NCI-H460 (cell line): ENCODE data around the gene OR2L2. TPM values are rescaled to one million over a fixed set of nuclear protein-coding genes. Genes with fewer than 3 reads are reported as not detected.
"Not testable (repeated sequence)": the region's sequence is repeated elsewhere in the genome, so short reads cannot be mapped to it uniquely, and the experiment has no call there.

Source experiments
- DNase-seq: peaks from one replicate; pipeline ENCODE4 v3.0.0-alpha.2; 2016; ENCODE audit warnings: low read depth; ENCODE audit errors: extremely low read depth
- polyA plus RNA-seq: library from polyadenylated mRNA; depleted of rRNA; stranded (reverse); fragments of >200 nt; gene quantifications from 2 replicates; pipeline ENCODE4 v1.2.3, GENCODE V29; 2014; cell fraction: nucleus; rRNA removed
- small RNA-seq, 2 experiments: library from RNA; depleted of rRNA; stranded (forward); fragments of <200 nt; gene quantifications; one replicate each; pipeline ENCODE3, GENCODE V24; 2014
- total RNA-seq: library from RNA; depleted of rRNA; stranded (reverse); fragments of >200 nt; shearing (Covaris generic); gene quantifications from 2 replicates; pipeline ENCODE4 v1.2.3, GENCODE V29; 2014; rRNA removed

OR2L2 gene
- total RNA-seq: not detected in 2 replicates
- not detected in 2 replicates for polyA plus RNA-seq

- DNase-seq: no peak
Observed at GRCh38 chr1:248029770-248030169, at the start of gene OR2L2. Gene OR2L2, plus strand, starts transcription at chr1:248030070. Its CDS starts 8,198 bp downstream, at chr1:248038268.

- DNase-seq: no peak
Observed at GRCh38 chr1:247992986-247993385, 36.9 kb upstream of the OR2L2 start.

- DNase-seq: no peak
Observed at GRCh38 chr1:247998811-247999210, 31.1 kb upstream of the OR2L2 start.

- no peak for DNase-seq
Observed at GRCh38 chr1:248000169-248000568, 29.7 kb upstream of the OR2L2 start.

GRCh38 chr1:248007778-248008177 is 22.1 kb upstream of the OR2L2 start:
- no peak for DNase-seq

- DNase-seq: no peak
Observed at GRCh38 chr1:248009681-248010080, 20.2 kb upstream of the OR2L2 start.

GRCh38 chr1:248013229-248013710 is 16.6 kb upstream of the OR2L2 start, which contains the start of gene OR2L5:
Gene OR2L5, plus strand, starts transcription at chr1:248013660. Its CDS starts 8,288 bp downstream, at chr1:248021948.
- DNase-seq: no peak

GRCh38 chr1:248015803-248016202 is 14.1 kb upstream of the OR2L2 start:
- no peak for DNase-seq

- DNase-seq: no peak
Observed at GRCh38 chr1:248045209-248045608, 15.3 kb downstream of the OR2L2 start.

- DNase-seq: no peak
Observed at GRCh38 chr1:248046536-248046935, 16.7 kb downstream of the OR2L2 start, which contains the start of gene OR2L3. Gene OR2L3, plus strand, starts transcription at chr1:248046836. Its CDS starts 13,846 bp downstream, at chr1:248060682.

- DNase-seq: no peak
Observed at GRCh38 chr1:248047008-248047407, 17.1 kb downstream of the OR2L2 start.

- DNase-seq: no peak
Observed at GRCh38 chr1:248054671-248055070, 24.8 kb downstream of the OR2L2 start.

- no peak for DNase-seq
Observed at GRCh38 chr1:248055261-248055660, 25.4 kb downstream of the OR2L2 start.

GRCh38 chr1:248065071-248065470 is 35.2 kb downstream of the OR2L2 start:
- DNase-seq: no peak

- no peak for DNase-seq
Observed at GRCh38 chr1:248065604-248066003, 35.7 kb downstream of the OR2L2 start.

- not testable (repeated sequence) for DNase-seq
Observed at GRCh38 chr1:248083864-248084263, 54.0 kb downstream of the OR2L2 start.

Small RNA genes lying within 50 kb of the gene (small RNA-seq; reads per million reads assigned to genes)
- 0 reads per million in 2 experiments for gene RF00019

Other genes with a start within 250 kb of the OR2L2 start
- gene OR14A16, start 206.0 kb upstream of the OR2L2 start, total RNA-seq: not detected in 2 replicates
- gene OR11L1, start 188.2 kb upstream of the OR2L2 start, total RNA-seq: not detected in 2 replicates
- gene TRIM58, start 172.9 kb upstream of the OR2L2 start, total RNA-seq: not detected in 2 replicates
- not detected in 2 replicates for gene OR2W3, start 134.5 kb upstream of the OR2L2 start, total RNA-seq
- gene OR2T8, start 109.8 kb upstream of the OR2L2 start, total RNA-seq: not detected in 2 replicates
- gene OR2AJ1, start 105.2 kb upstream of the OR2L2 start, total RNA-seq: not detected in 2 replicates
- not detected in 2 replicates for gene OR2L8, start 81.2 kb upstream of the OR2L2 start, total RNA-seq
- not detected in 2 replicates for gene OR2AK2, start 64.8 kb upstream of the OR2L2 start, total RNA-seq
- gene OR2L5, start 16.4 kb upstream of the OR2L2 start, total RNA-seq: not detected in 2 replicates
- gene OR2L3, start 16.8 kb downstream of the OR2L2 start, total RNA-seq: not detected in 2 replicates
- not detected in 2 replicates for gene OR2L13, start 65.1 kb downstream of the OR2L2 start, total RNA-seq
- not detected in 2 replicates for gene OR2M5, start 115.1 kb downstream of the OR2L2 start, total RNA-seq
- gene OR2M2, start 144.8 kb downstream of the OR2L2 start, total RNA-seq: not detected in 2 replicates
- not detected in 2 replicates for gene OR2M3, start 167.2 kb downstream of the OR2L2 start, total RNA-seq
- gene OR2M4, start 201.3 kb downstream of the OR2L2 start, total RNA-seq: not detected in 2 replicates
- gene OR2T33, start 247.9 kb downstream of the OR2L2 start, total RNA-seq: not detected in 2 replicates